Liver (tissue), 9 donors: ENCODE results near the gene RNF151. TPM values are rescaled to one million over a fixed set of nuclear protein-coding genes. Genes with fewer than 3 reads are reported as not detected.

Experiments
- DNase-seq: peaks from one replicate; pipeline ENCODE4 v3.0.0-alpha.2; 2017; ENCODE audit warnings: low spot score
- H3K27ac ChIP-seq, 2 donors: one replicate each; pipeline ENCODE4 v1.7.0; 2013; ENCODE audit warnings: inconsistent platforms in 2 of 2, low read length in 2 of 2, control low read depth in 1 of 2, low read depth in 1 of 2, mild to moderate bottlenecking in 1 of 2
- H3K27me3 ChIP-seq, 4 donors: one replicate each; pipeline versions ENCODE4 v1.6.1 to v1.7.0; 2013; ENCODE audit warnings: low read length in 3 of 4, inconsistent platforms in 1 of 4, mild to moderate bottlenecking in 1 of 4, moderate library complexity in 1 of 4; ENCODE audit not compliant: control insufficient read depth in 4 of 4, insufficient read depth in 4 of 4
- H3K36me3 ChIP-seq, 4 donors: one replicate each; pipeline versions ENCODE4 v1.6.1 to v1.7.0; 2013; ENCODE audit warnings: low read length in 3 of 4, mild to moderate bottlenecking in 3 of 4, low read depth in 1 of 4, moderate library complexity in 1 of 4; ENCODE audit not compliant: control insufficient read depth in 4 of 4, insufficient read depth in 3 of 4
- H3K4me1 ChIP-seq, 4 donors: one replicate each; pipeline versions ENCODE4 v1.6.1 to v1.7.0; 2013; ENCODE audit warnings: low read length in 3 of 4, mild to moderate bottlenecking in 3 of 4, moderate library complexity in 1 of 4; ENCODE audit not compliant: control insufficient read depth in 4 of 4, insufficient read depth in 4 of 4
- H3K4me3 ChIP-seq, 3 donors: one replicate each; pipeline versions ENCODE4 v1.6.1 to v1.7.0; 2013; ENCODE audit warnings: low read length in 3 of 3, control low read depth in 1 of 3, low read depth in 1 of 3, mild to moderate bottlenecking in 1 of 3
- H3K9ac ChIP-seq, 2 donors: one replicate each; pipeline ENCODE4 v1.7.0; 2013; ENCODE audit warnings: low read length in 2 of 2, mild to moderate bottlenecking in 2 of 2, moderate library complexity in 2 of 2, control low read depth in 1 of 2, low read depth in 1 of 2
- H3K9me3 ChIP-seq, 4 donors: one replicate each; pipeline versions ENCODE4 v1.6.1 to v1.7.0; 2013; ENCODE audit warnings: low read length in 3 of 4; ENCODE audit not compliant: control insufficient read depth in 4 of 4
- CTCF ChIP-seq: fragments of 150-350 bp; IDR thresholded peaks from 2 replicates; pipeline ENCODE4 v1.5.1; 2017; ENCODE audit warnings: improper control_type of control experiment, low read depth, low read length; ENCODE audit not compliant: missing input control
- EGR1 ChIP-seq, 2 donors: IDR thresholded peaks; 2 replicates each; pipeline ENCODE4 v1.6.1; 2016 to 2018; ENCODE audit warnings: antibody characterized with exemption in 2 of 2, low read depth in 2 of 2
- FOXA1 ChIP-seq: IDR thresholded peaks from 2 replicates; pipeline ENCODE4 v1.6.1; 2016; ENCODE audit warnings: antibody characterized with exemption
- FOXA2 ChIP-seq: IDR thresholded peaks from 2 replicates; pipeline ENCODE4 v1.6.1; 2016; ENCODE audit warnings: antibody characterized with exemption
- HNF4A ChIP-seq, 2 donors: conservative IDR thresholded peaks; 2 replicates each; pipeline ENCODE4 v1.6.1; 2016; ENCODE audit warnings: antibody characterized with exemption in 2 of 2, mild to moderate bottlenecking in 2 of 2
- HNF4G ChIP-seq: IDR thresholded peaks from 2 replicates; pipeline ENCODE4 v1.6.1; 2016; ENCODE audit warnings: antibody characterized with exemption
- MAX ChIP-seq: IDR thresholded peaks from 2 replicates; pipeline ENCODE4 v1.6.1; 2016; ENCODE audit warnings: antibody characterized with exemption
- NR2F2 ChIP-seq: IDR thresholded peaks from 2 replicates; pipeline ENCODE4 v1.6.1; 2016; ENCODE audit warnings: antibody characterized with exemption
- RAD21 ChIP-seq, 2 donors: IDR thresholded peaks; 2 replicates each; pipeline ENCODE4 v1.6.1; 2016; ENCODE audit warnings: antibody characterized with exemption in 2 of 2, mild to moderate bottlenecking in 2 of 2
- SP1 ChIP-seq: IDR thresholded peaks from 2 replicates; pipeline ENCODE4 v1.6.1; 2018; ENCODE audit warnings: antibody characterized with exemption, mild to moderate bottlenecking
- TAF1 ChIP-seq: conservative IDR thresholded peaks from 2 replicates; pipeline ENCODE4 v1.6.1; 2016; ENCODE audit warnings: antibody characterized with exemption, mild to moderate bottlenecking
- YY1 ChIP-seq: IDR thresholded peaks from 2 replicates; pipeline ENCODE4 v1.6.1; 2016; ENCODE audit warnings: antibody characterized with exemption, mild to moderate bottlenecking
- WGBS: extraction: QIAGEN DNeasy Blood & Tissue Kit; methylation state at CpG from one replicate; pipeline ENCODE4 v1.1.7; 2013; 5-methylcytosine and 5-hydroxymethylcytosine counted together
- polyA plus RNA-seq, 2 donors: library from polyadenylated mRNA; stranded (reverse) in 1 of 2; unstranded in 1 of 2; fragments of 200-250 nt in 1 of 2; fragments of >200 nt in 1 of 2; fragmentation: Nextera tagmentation in 1 of 2; extraction: Ambion mirVana in 1 of 2; gene quantifications; one replicate each; pipeline versions ENCODE4 v1.2.1 to v1.2.3, GENCODE V29; 2013 to 2015
- total RNA-seq, 2 donors: library from RNA; depleted of rRNA; stranded (reverse); fragments of >200 nt; gene quantifications; one replicate each; pipeline ENCODE4 v1.2.3, GENCODE V29; 2014
- TF ChIP-seq, protein P1 (sequence below): IDR thresholded peaks from 2 replicates; pipeline ENCODE4 v1.6.1; 2016; ENCODE audit warnings: antibody characterized with exemption
- TF ChIP-seq, protein P2 (sequence below): IDR thresholded peaks from 2 replicates; pipeline ENCODE4 v1.6.1; 2016; ENCODE audit warnings: antibody characterized with exemption
- donor health status: healthy.
- donor health status: healthy.
- donor health status: healthy.
- donor health status: healthy.
- donor health status: healthy.

RNF151 gene
- total and polyA plus RNA-seq, 4 donors, result not detected

DNA sequence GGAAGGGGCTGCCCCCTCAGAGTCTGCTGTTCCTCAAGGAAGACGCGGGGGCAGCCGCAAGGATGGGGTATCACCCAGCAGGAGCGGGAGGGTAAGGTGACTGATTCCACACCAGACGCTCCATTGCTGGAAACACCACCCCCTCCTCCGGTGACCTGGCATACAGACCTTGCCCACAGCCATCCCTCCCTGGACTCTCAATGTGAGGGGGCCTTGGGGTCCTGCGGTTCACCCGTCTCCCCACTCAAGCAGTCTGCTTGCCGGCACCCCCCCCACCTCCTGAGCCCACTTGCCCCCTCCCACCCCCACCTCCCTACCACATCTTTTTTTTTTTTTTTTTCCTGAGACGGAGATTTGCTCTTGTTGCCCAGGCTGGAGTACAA lies 36.3 kb upstream of the RNF151 start:
- H3K9me3 ChIP-seq, result no peaks in the 10 kb centered on the region
- 84% methylated on average over 10 of the region's 10 CpGs for WGBS
- no peak overlapping the region for H3K4me3 ChIP-seq
- no peak for DNase-seq
- no peak overlapping the region for H3K9ac ChIP-seq
- H3K4me1 ChIP-seq, result peaks cover 0 to 26% (median 13%) of the 10 kb centered on the region in 4 donors
- no peaks in the 10 kb centered on the region for H3K27me3 ChIP-seq
- TF ChIP-seq FOXA2 (no peak), HNF4A (conservative IDR thresholded peaks at IDR 0.05) (no peak), SP1 (no peak), TAF1 (no peak), HNF4G (no peak), EGR1 (IDR thresholded peaks at IDR 0.05; ENCODE audit: low read depth in 2 of 2) (no peak), NR2F2 (no peak), MAX (no peak), FOXA1 (no peak), CTCF (no peak)
- TF ChIP-seq, protein P1, sequence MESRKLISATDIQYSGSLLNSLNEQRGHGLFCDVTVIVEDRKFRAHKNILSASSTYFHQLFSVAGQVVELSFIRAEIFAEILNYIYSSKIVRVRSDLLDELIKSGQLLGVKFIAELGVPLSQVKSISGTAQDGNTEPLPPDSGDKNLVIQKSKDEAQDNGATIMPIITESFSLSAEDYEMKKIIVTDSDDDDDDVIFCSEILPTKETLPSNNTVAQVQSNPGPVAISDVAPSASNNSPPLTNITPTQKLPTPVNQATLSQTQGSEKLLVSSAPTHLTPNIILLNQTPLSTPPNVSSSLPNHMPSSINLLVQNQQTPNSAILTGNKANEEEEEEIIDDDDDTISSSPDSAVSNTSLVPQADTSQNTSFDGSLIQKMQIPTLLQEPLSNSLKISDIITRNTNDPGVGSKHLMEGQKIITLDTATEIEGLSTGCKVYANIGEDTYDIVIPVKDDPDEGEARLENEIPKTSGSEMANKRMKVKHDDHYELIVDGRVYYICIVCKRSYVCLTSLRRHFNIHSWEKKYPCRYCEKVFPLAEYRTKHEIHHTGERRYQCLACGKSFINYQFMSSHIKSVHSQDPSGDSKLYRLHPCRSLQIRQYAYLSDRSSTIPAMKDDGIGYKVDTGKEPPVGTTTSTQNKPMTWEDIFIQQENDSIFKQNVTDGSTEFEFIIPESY, result no peak
- TF ChIP-seq, protein P2, sequence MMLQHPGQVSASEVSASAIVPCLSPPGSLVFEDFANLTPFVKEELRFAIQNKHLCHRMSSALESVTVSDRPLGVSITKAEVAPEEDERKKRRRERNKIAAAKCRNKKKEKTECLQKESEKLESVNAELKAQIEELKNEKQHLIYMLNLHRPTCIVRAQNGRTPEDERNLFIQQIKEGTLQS, result no peak
- no peak overlapping the region for H3K27ac ChIP-seq
- H3K36me3 ChIP-seq, result no peaks in the 10 kb centered on the region

GRCh38 chr16:1932050-1933028 lies 34.3 kb upstream of the RNF151 start:
- Histone ChIP-seq H3K27ac (peak overlapping the region in 1 of 2 donors; percentile 39), H3K9me3 (no peaks in the 10 kb centered on the region), H3K27me3 (no peaks in the 10 kb centered on the region), H3K36me3 (peaks cover 0 to 6% (median 3%) of the 10 kb centered on the region in 4 donors), H3K4me3 (no peak overlapping the region), H3K4me1 (peaks cover 0 to 26% (median 14%) of the 10 kb centered on the region in 4 donors), H3K9ac (no peak overlapping the region)
- 58% methylated on average over 19 of the region's 19 CpGs for WGBS
- TF ChIP-seq FOXA1, result peak; percentile 7
- TF ChIP-seq TAF1, result no peak
- TF ChIP-seq YY1, result peak; percentile 16
- TF ChIP-seq MAX, result no peak
- TF ChIP-seq RAD21 (IDR thresholded peaks at IDR 0.05), result peak; percentile 70 to 75
- no peak for TF ChIP-seq HNF4G
- TF ChIP-seq CTCF, result peak; percentile 37
- DNase-seq, result no peak
